GM12878 (cell line): ENCODE measurements around the gene FN3K. TPM values are rescaled to one million over a fixed set of nuclear protein-coding genes. Genes with fewer than 3 reads are reported as not detected.
"Not testable (repeated sequence)": the region's sequence is repeated elsewhere in the genome, so short reads cannot be mapped to it uniquely, and the experiment has no call there.

Experiments
- ATAC-seq: fragments of 200-7000 bp; cut with Tn5 transposase; 3 replicates; pipeline ENCODE4 v1.9.1; 2020; ENCODE audit warnings: mild to moderate bottlenecking, moderate library complexity
- BruUV-seq: library from RNA; stranded (reverse); fragments of 400-500 nt; replicated peaks from 2 replicates; lab custom pipeline; 2021; lab: Mats Ljungman, UMichigan
- CTCF ChIA-PET: fragments of 300-600 bp; sonication (Branson Sonifier 250); formaldehyde crosslinking; extraction: SDS; loops from one replicate; lab custom pipeline; 2021; ENCODE audit warnings: inconsistent platforms; lab: Yijun Ruan, JAX
- POLR2A ChIA-PET: fragments of 350-600 bp; formaldehyde crosslinking; extraction: SDS; loops from one replicate; lab custom pipeline; 2021; ENCODE audit warnings: inconsistent platforms; lab: Charles Lee
- RAD21 ChIA-PET: fragments of 300-600 bp; sonication (Branson Sonifier 250); formaldehyde crosslinking; loops from one replicate; lab custom pipeline; 2023; ENCODE audit warnings: antibody characterized with exemption; ENCODE audit not compliant: unreplicated experiment; lab: Charles Lee
- SMC1A ChIA-PET: fragments of 300-600 bp; sonication (Branson Sonifier 250); formaldehyde crosslinking; loops from one replicate; lab custom pipeline; 2023; ENCODE audit not compliant: unreplicated experiment, uncharacterized antibody; lab: Charles Lee
- DNase-seq: peaks from one replicate; pipeline ENCODE4 v3.0.0-alpha.2; 2011; ENCODE audit warnings: low read depth, low spot score
- FAIRE-seq: peaks from 3 replicates; lab custom pipeline; 2011; peaks lifted over from hg19 to GRCh38; lab: Jason Lieb, UNC
- H2AFZ ChIP-seq: 2 replicates; pipeline ENCODE4 v1.6.0; 2011; ENCODE audit warnings: low read depth, low read length, control low read depth; ENCODE audit not compliant: control insufficient read depth
- H3K27ac ChIP-seq: 2 replicates; pipeline ENCODE4 v1.5.1; 2011; ENCODE audit warnings: control low read depth; ENCODE audit not compliant: control insufficient read depth, insufficient read depth
- H3K27me3 ChIP-seq, 2 experiments: replicated peaks in 1 of 2; 2 replicates each; pipeline versions ENCODE4 v1.6.0 to v1.6.1; 2011; ENCODE audit warnings: low read length in 1 of 2; ENCODE audit not compliant: control insufficient read depth in 2 of 2, insufficient read depth in 2 of 2
- H3K36me3 ChIP-seq, 2 experiments: 2 replicates each; pipeline ENCODE4 v1.5.1; 2011; ENCODE audit warnings: low read length in 1 of 2; ENCODE audit not compliant: control insufficient read depth in 2 of 2, insufficient read depth in 2 of 2
- H3K4me1 ChIP-seq: 2 replicates; pipeline ENCODE4 v1.6.1; 2011; ENCODE audit warnings: mild to moderate bottlenecking, low read length, moderate library complexity, mixed read lengths; ENCODE audit not compliant: control insufficient read depth, insufficient read depth
- H3K4me2 ChIP-seq: 2 replicates; pipeline ENCODE4 v1.6.0; 2011; ENCODE audit warnings: control low read depth; ENCODE audit not compliant: control insufficient read depth, insufficient read depth
- H3K4me3 ChIP-seq: fragments of 200-600 bp; sonication (generic); 2 replicates; pipeline ENCODE4 v1.5.1; 2016
- H3K79me2 ChIP-seq: 2 replicates; pipeline ENCODE4 v1.6.0; 2011; ENCODE audit warnings: low read length; ENCODE audit not compliant: control insufficient read depth, insufficient read depth
- H3K9ac ChIP-seq: 2 replicates; pipeline ENCODE4 v1.8.0; 2011; ENCODE audit warnings: low read length, control low read depth, mixed read lengths; ENCODE audit not compliant: control insufficient read depth, insufficient read depth
- H3K9me3 ChIP-seq: replicated peaks from 3 replicates; pipeline ENCODE4 v1.5.1; 2011; ENCODE audit warnings: mild to moderate bottlenecking, low read length; ENCODE audit not compliant: control insufficient read depth, insufficient read depth
- H4K20me1 ChIP-seq: 2 replicates; pipeline ENCODE4 v1.6.0; 2011; ENCODE audit not compliant: control insufficient read depth, insufficient read depth
- BCL11A ChIP-seq: IDR thresholded peaks from 2 replicates; pipeline ENCODE4 v1.6.1; 2011; ENCODE audit warnings: low read depth, low read length
- BRCA1 ChIP-seq: IDR thresholded peaks from 2 replicates; pipeline ENCODE4 v1.6.1; 2011; ENCODE audit warnings: low read depth, low read length, improper control_type of control experiment
- GABPA ChIP-seq: IDR thresholded peaks from 2 replicates; pipeline ENCODE4 v1.6.1; 2014; ENCODE audit warnings: antibody characterized with exemption, low read depth, mild to moderate bottlenecking, inconsistent platforms
- HCFC1 ChIP-seq: fragments of 150-350 bp; IDR thresholded peaks from 2 replicates; pipeline ENCODE4 v1.6.1; 2014; ENCODE audit warnings: low read length
- IRF5 ChIP-seq: fragments of 450-650 bp; IDR thresholded peaks from 2 replicates; pipeline ENCODE4 v1.6.1; 2017; ENCODE audit warnings: borderline replicate concordance
- MTA3 ChIP-seq: IDR thresholded peaks from 2 replicates; pipeline ENCODE4 v1.6.1; 2012; ENCODE audit warnings: low read length, inconsistent platforms, borderline replicate concordance
- PKNOX1 ChIP-seq: fragments of 450-650 bp; IDR thresholded peaks from 2 replicates; pipeline ENCODE4 v1.6.1; 2016; ENCODE audit warnings: mild to moderate bottlenecking
- PRDM15 ChIP-seq: fragments of 450-650 bp; formaldehyde crosslinking; IDR thresholded peaks from 2 replicates; pipeline ENCODE4 v1.4.0; 2020; ENCODE audit warnings: mild to moderate bottlenecking, moderate library complexity
- SMAD5 ChIP-seq: IDR thresholded peaks from 2 replicates; pipeline ENCODE4 v1.6.1; 2016; ENCODE audit warnings: antibody characterized with exemption, low read depth
- TCF3 ChIP-seq: IDR thresholded peaks from 2 replicates; pipeline ENCODE4 v1.6.1; 2012; ENCODE audit warnings: low read depth, mild to moderate bottlenecking, low read length, borderline replicate concordance; ENCODE audit not compliant: insufficient read depth
- ZNF217 ChIP-seq: fragments of 450-650 bp; IDR thresholded peaks from 2 replicates; pipeline ENCODE4 v1.6.1; 2017; ENCODE audit warnings: antibody characterized with exemption, mild to moderate bottlenecking
- WGBS: methylation state at CpG from one replicate; pipeline ENCODE4 v1.1.6; 2016; ENCODE audit warnings: low lambda C conversion rate; ENCODE audit not compliant: insufficient replicate concordance, insufficient coverage; ENCODE audit errors: missing lambda C conversion rate; 5-methylcytosine and 5-hydroxymethylcytosine counted together
- in situ Hi-C: fragments of 300-500 bp; cut with MboI; formaldehyde crosslinking; loops from 9 replicates; pipeline ENCODE4 v1.14.3; 2018; ENCODE audit warnings: mixed read lengths
- intact Hi-C: fragments of 100-400 bp; cut with micrococcal nuclease; formaldehyde crosslinking; loops from one replicate; pipeline ENCODE4 v1.14.2; 2022; ENCODE audit not compliant: unreplicated experiment
- polyA plus RNA-seq, 11 experiments: library from polyadenylated mRNA; depleted of rRNA in 4 of 11; unstranded in 6 of 11; stranded (reverse) in 5 of 11; fragments of >200 nt; fragmentation: Nextera tagmentation in 4 of 11; fragmentation: Illumina TruSeq in 1 of 11; extraction: Ambion mirVana in 4 of 11; extraction: Trizol in 1 of 11; gene quantifications; 1 replicate in 1 of 11; 2 replicates in 10 of 11; pipeline versions ENCODE4 v1.2.1 to v1.2.3, GENCODE V29; 2011 to 2016; ENCODE audit warnings: inconsistent platforms in 2 of 11, missing spikeins in 2 of 11, low read depth in 1 of 11
- total RNA-seq, 4 experiments: library from RNA; depleted of rRNA in 3 of 4; stranded (reverse); fragments of >200 nt in 3 of 4; fragmentation: Illumina TruSeq in 1 of 4; extraction: Trizol in 1 of 4; gene quantifications; 2 replicates each; pipeline versions ENCODE4 v1.2.1 to v1.2.3, GENCODE V29; 2013 to 2021

FN3K gene
- total and polyA plus RNA-seq, 10 of the 15 experiments (the other 5 are each of a cell fraction or from before 2014, with no cell fraction given) = 0.08 to 0.51 (median 0.17) TPM; not detected in 7

GRCh38 chr17:82785581-82785980 is 50.2 kb downstream of the FN3K start:
- intact Hi-C loops = loop anchor here (10.0 kb wide), 1 partner anchor 79 kb away; no protein-coding TSS in a partner anchor
- POLR2A ChIA-PET, DNase-seq: not testable (repeated sequence)

GRCh38 chr17:82786427-82786826 is 51.0 kb downstream of the FN3K start:
- H3K27ac ChIP-seq = no peak overlapping the region

More at GRCh38 chr17:82785581-82785980, 50.2 kb downstream of the FN3K start:
- H3K9me3 ChIP-seq, H3K4me2 ChIP-seq, H2AFZ ChIP-seq, H3K79me2 ChIP-seq, BruUV-seq, H3K27me3 ChIP-seq, CTCF ChIA-PET, in situ Hi-C loops, H3K27ac ChIP-seq, ATAC-seq, H3K4me1 ChIP-seq, SMC1A ChIA-PET, H4K20me1 ChIP-seq, FAIRE-seq, RAD21 ChIA-PET, H3K4me3 ChIP-seq, H3K9ac ChIP-seq: not testable (repeated sequence)
- peaks cover 4 to 13% of the 10 kb centered on the region in 2 experiments; a peak in 3 of 4 replicates for H3K36me3 ChIP-seq
- 98% methylated on average over 16 of the region's 16 CpGs for WGBS

More at GRCh38 chr17:82786427-82786826, 51.0 kb downstream of the FN3K start:
- Histone ChIP-seq H4K20me1 (no peaks in the 10 kb centered on the region; the same call in 1 of the 2 replicates), H3K36me3 (peaks cover 3 to 13% of the 10 kb centered on the region in 2 experiments; a peak in 3 of 4 replicates), H3K4me2 (no peak overlapping the region), H3K79me2 (no peaks in the 10 kb centered on the region), H3K9me3 (no peaks in the 10 kb centered on the region), H3K9ac (no peak overlapping the region), H2AFZ (no peak overlapping the region), H3K27me3 (no peaks in the 10 kb centered on the region), H3K4me3 (no peak overlapping the region), H3K4me1 (peaks cover 8% of the 10 kb centered on the region; the same call in 1 of the 2 replicates)
- intact Hi-C loops (loop anchor here (10.0 kb wide), 1 partner anchor 78 kb away; no protein-coding TSS in a partner anchor), in situ Hi-C loops (no loop called here)
- ChIA-PET CTCF (no interaction called here), SMC1A (no interaction called here), RAD21 (no interaction called here), POLR2A (no interaction called here)
- TF ChIP-seq BRCA1 (no peak), ZNF217 (no peak), IRF5 (no peak), MTA3 (no peak), GABPA (no peak), BCL11A (no peak), PRDM15 (no peak), HCFC1 (no peak), TCF3 (no peak), PKNOX1 (no peak), SMAD5 (no peak)
- BruUV-seq = no TSS peak
- no peak for FAIRE-seq
- DNase-seq = no peak
- ATAC-seq = no peak
- 97% methylated on average over 10 of the region's 10 CpGs for WGBS
